ENCODE measurements around the gene MGAT4D.

DNA sequence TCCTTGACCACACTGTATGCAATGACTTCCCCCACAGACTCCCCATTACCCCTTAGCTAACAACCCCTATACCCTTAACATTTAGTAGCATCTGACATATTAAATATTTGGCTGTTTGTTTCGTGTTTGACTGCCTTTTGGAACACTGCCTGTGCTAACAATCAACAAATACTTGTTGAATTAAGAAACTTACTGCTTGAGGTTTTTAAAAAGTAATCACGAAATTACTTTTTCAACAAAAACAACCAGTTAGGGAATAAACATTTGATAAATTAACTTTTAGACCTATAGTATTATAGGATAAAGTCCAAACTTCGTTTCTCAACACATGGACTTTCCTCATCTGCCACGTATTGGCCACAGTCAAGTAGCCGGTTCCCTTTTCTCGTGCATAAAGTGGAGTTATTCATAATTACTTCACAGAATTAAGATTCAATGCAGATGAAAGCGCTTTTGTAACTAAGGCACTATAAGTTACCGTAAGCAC lies 25.3 kb upstream of the MGAT4D start:
- TF ChIP-seq CTCF (IDR thresholded peaks at IDR 0.05), result no peak
- TF ChIP-seq POLR2A (IDR thresholded peaks at IDR 0.05; ENCODE audit: low read depth), result no peak
